Upper lobe of right lung (tissue), 1 donor: ENCODE results near the gene CENPP. TPM values are rescaled to one million over a fixed set of nuclear protein-coding genes. Genes with fewer than 3 reads are reported as not detected.

Source experiments
- ATAC-seq: fragments of 200-7000 bp; cut with Tn5 transposase; one replicate; pipeline ENCODE4 v1.9.1; 2020; ENCODE audit warnings: mild to moderate bottlenecking, moderate library complexity
- DNase-seq: peaks from one replicate; pipeline ENCODE4 v3.0.0-alpha.2; 2020
- H3K27ac ChIP-seq: fragments of 200-600 bp; one replicate; pipeline ENCODE4 v1.8.0; 2022
- H3K27me3 ChIP-seq: fragments of 200-600 bp; one replicate; pipeline ENCODE4 v1.8.0; 2022; ENCODE audit warnings: mild to moderate bottlenecking
- H3K36me3 ChIP-seq: fragments of 200-600 bp; one replicate; pipeline ENCODE4 v1.8.0; 2022
- H3K4me1 ChIP-seq: fragments of 200-600 bp; one replicate; pipeline ENCODE4 v1.8.0; 2022
- H3K4me3 ChIP-seq: fragments of 200-600 bp; one replicate; pipeline ENCODE4 v1.8.0; 2022; ENCODE audit warnings: mild to moderate bottlenecking
- H3K9me3 ChIP-seq: fragments of 200-600 bp; one replicate; pipeline ENCODE4 v1.8.0; 2022
- intact Hi-C: fragments of 100-400 bp; cut with DNase I; formaldehyde crosslinking; loops from one replicate; pipeline ENCODE4 v1.11.0; 2022
- total RNA-seq: library from RNA; stranded (reverse); fragmentation: NEBNext Ultra II Directional; extraction: Animal tissue kit (Norgen Biotek cat#: 25700); gene quantifications from one replicate; pipeline ENCODE4 v1.2.1, GENCODE V29; 2021
- TF ChIP-seq, protein P1 (sequence below): fragments of 200-600 bp; IDR thresholded peaks from one replicate; pipeline ENCODE4 v1.8.0; 2022; ENCODE audit warnings: antibody characterized with exemption
- donor health status: DM: no; HTN: yes; CAD: no; lungs with severe emphysema.

Gene CENPP
- total RNA-seq, 1 donor from 2014 or later = 4.0 TPM

DNA sequence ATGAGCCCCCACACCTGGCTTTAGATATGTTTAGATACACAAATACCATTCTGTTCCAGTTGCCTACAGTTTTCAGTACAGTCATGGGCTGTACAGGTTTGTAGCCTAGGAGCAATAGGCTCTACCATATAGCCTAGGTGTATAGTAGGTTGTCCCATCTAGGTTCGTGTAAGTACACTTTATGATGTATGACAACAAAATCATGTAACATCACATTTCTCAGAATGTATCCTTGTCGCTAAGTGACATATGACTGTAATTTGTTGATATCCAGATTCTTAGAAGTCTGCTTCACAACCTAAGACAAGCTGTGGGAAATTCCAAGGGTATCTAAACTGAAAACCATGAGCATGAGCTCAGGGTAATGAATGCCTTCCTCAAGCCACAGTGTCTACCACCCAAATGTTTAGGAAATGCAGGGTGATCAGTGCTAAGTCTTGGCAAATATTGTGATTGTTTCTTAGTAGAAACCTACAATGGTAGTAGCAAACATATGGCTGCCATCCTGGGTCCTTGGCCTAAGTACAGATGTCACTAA lies 201.6 kb downstream of the CENPP start:
- no peak overlapping the region for H3K4me3 ChIP-seq
- no peaks in the 10 kb centered on the region for H3K4me1 ChIP-seq
- H3K36me3 ChIP-seq = no peaks in the 10 kb centered on the region
- no peak for DNase-seq
- H3K9me3 ChIP-seq = no peaks in the 10 kb centered on the region
- intact Hi-C loops = no loop called here
- TF ChIP-seq, protein P1, sequence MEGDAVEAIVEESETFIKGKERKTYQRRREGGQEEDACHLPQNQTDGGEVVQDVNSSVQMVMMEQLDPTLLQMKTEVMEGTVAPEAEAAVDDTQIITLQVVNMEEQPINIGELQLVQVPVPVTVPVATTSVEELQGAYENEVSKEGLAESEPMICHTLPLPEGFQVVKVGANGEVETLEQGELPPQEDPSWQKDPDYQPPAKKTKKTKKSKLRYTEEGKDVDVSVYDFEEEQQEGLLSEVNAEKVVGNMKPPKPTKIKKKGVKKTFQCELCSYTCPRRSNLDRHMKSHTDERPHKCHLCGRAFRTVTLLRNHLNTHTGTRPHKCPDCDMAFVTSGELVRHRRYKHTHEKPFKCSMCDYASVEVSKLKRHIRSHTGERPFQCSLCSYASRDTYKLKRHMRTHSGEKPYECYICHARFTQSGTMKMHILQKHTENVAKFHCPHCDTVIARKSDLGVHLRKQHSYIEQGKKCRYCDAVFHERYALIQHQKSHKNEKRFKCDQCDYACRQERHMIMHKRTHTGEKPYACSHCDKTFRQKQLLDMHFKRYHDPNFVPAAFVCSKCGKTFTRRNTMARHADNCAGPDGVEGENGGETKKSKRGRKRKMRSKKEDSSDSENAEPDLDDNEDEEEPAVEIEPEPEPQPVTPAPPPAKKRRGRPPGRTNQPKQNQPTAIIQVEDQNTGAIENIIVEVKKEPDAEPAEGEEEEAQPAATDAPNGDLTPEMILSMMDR = no peak
- no peaks in the 10 kb centered on the region for H3K27me3 ChIP-seq
- no peak for ATAC-seq
- H3K27ac ChIP-seq = no peak overlapping the region

DNA sequence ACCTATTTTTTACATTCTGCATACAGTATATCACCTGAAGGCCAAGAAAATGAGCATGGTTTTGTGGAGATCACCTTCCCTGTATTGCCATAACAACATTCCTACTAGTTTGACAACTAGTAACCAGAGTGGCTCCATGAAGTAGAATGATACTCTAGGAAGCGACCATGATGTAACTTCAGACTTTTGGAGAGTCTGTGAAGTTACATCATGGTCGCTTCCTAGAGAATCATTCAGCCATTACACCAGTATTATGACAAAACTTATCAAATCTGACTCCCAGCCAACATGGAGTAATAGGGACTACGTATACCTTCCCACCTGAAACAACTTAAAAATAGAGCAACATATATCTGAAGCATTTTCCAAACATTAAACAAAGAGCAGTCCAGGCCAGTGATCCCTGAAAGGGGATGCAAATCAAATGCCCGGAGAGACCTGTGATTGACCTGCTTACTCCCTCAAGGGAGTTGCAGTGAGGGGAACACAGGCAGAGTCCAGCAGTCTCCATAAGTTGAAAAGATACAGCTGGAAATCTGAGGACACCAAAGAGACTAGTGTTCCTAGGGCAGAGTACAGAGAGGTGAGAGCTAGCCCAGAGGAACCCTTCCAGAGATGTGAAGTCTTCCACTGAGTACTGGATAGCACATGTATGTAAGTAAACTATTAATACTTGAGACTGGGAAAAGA lies 202.2 kb downstream of the CENPP start:
- Histone ChIP-seq H3K27me3 (no peaks in the 10 kb centered on the region), H3K9me3 (no peaks in the 10 kb centered on the region), H3K4me1 (no peaks in the 10 kb centered on the region), H3K27ac (no peak overlapping the region), H3K36me3 (no peaks in the 10 kb centered on the region), H3K4me3 (no peak overlapping the region)
- intact Hi-C loops = no loop called here
- TF ChIP-seq, protein P1 = no peak
- ATAC-seq (no peak), DNase-seq (no peak)

DNA sequence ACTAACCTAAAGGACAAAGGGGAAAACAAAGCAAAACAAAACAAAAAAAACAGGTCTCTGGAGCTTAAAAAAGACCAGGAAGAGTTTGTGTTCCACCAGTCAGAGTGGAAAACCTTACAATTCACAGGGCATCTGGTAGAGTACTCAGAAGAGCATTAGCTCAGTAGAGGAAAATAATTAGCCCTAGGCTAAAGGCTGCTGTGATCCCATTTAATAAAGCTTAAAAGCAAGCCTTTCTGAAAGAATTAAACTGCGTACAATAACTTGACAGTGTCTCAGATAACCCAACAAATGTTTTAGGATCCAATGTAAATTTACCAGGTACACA lies 202.7 kb downstream of the CENPP start:
- H3K36me3 ChIP-seq = no peaks in the 10 kb centered on the region
- H3K4me3 ChIP-seq = no peak overlapping the region
- no peak overlapping the region for H3K27ac ChIP-seq
- TF ChIP-seq, protein P1 = no peak
- no peak for DNase-seq
- no peaks in the 10 kb centered on the region for H3K27me3 ChIP-seq
- no peaks in the 10 kb centered on the region for H3K9me3 ChIP-seq
- ATAC-seq = no peak
- intact Hi-C loops = no loop called here
- H3K4me1 ChIP-seq = no peaks in the 10 kb centered on the region

DNA sequence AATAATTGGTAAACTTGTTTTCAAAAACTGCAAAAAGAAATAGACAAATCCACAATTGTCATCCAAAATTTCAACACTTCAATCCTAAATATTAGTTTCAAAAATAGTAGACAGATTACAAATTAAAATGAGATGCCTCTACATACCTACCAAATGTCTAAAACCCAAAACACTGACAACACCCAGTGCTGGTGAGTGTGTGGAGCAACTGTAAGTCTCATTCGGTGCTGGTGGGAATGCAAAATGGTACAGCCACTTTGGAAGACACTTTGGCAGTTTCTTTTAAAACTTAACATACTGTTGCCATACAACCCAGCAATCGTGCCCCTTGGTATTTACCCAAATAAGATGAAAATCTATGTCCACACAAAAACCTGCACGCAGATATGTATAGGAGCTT lies 203.4 kb downstream of the CENPP start:
- Histone ChIP-seq H3K27ac (no peak overlapping the region), H3K27me3 (no peaks in the 10 kb centered on the region), H3K4me1 (peaks cover 3% of the 10 kb centered on the region), H3K36me3 (no peaks in the 10 kb centered on the region), H3K9me3 (no peaks in the 10 kb centered on the region), H3K4me3 (no peak overlapping the region)
- TF ChIP-seq, protein P1 = no peak
- intact Hi-C loops = no loop called here
- DNase-seq = no peak
- ATAC-seq = no peak

DNA sequence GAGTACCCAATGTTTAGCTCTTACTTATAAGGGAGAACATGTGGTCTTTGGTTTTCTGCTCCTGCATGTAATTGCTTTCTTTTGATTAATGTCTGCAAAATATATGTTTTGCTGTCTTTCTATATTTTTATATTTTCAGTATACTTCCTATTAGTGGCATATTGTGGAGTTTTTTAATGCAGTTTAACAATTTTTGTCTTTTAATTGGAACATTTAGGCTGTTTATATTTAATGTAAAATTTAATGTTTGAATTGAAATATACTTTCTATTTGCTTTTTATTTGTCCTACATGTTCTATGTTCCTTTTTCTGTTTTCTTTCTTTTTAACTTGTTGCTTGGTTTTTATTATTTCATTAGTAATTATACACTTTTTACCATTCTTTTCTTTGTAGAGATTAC lies 205.1 kb downstream of the CENPP start:
- Histone ChIP-seq H3K9me3 (no peaks in the 10 kb centered on the region), H3K27ac (no peak overlapping the region), H3K4me3 (no peak overlapping the region), H3K4me1 (peaks cover 12% of the 10 kb centered on the region), H3K36me3 (no peaks in the 10 kb centered on the region), H3K27me3 (no peaks in the 10 kb centered on the region)
- no peak for ATAC-seq
- no peak for DNase-seq
- intact Hi-C loops = no loop called here
- TF ChIP-seq, protein P1 = no peak

DNA sequence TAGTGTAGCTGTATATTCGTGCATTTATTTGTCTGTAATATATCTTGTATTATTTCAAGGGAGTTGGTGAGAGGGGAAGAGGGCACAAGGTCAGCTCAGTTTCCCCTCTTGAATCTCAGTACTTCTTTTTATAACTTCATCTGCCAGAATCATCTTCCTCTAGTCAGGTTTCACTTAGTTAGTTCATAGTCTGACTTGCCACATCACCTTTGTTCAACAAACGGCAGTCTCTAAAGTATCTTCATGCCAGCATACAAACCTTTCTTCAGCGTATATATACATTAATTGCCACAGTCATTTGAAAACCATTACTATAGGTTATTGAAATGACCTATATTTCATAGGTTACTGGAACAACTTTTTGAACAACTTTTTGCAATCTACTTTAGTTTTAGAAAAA lies 208.5 kb downstream of the CENPP start:
- no peak overlapping the region for H3K4me3 ChIP-seq
- no peaks in the 10 kb centered on the region for H3K9me3 ChIP-seq
- H3K4me1 ChIP-seq = peaks cover 12% of the 10 kb centered on the region
- no peaks in the 10 kb centered on the region for H3K27me3 ChIP-seq
- peak overlapping the region; percentile 24 for H3K27ac ChIP-seq
- intact Hi-C loops = no loop called here
- ATAC-seq (no peak), DNase-seq (no peak)
- H3K36me3 ChIP-seq = no peaks in the 10 kb centered on the region
- TF ChIP-seq, protein P1 = no peak
